HepG2 (cell line): Measurements from ENCODE around the gene TARBP2. TPM values are rescaled to one million over a fixed set of nuclear protein-coding genes. Genes with fewer than 3 reads are reported as not detected.

ENCODE experiments used
- HDAC1 ChIP-seq: sonication (generic); formaldehyde crosslinking; IDR thresholded peaks from 2 replicates; pipeline ENCODE4 v1.5.1; 2020; ENCODE audit warnings: mild to moderate bottlenecking, missing genetic modification reagents
- HDAC2 ChIP-seq: sonication (generic); formaldehyde crosslinking; IDR thresholded peaks from 2 replicates; pipeline ENCODE4 v1.4.0; 2020; ENCODE audit warnings: missing genetic modification reagents
- HNRNPLL ChIP-seq: fragments of 200-400 bp; formaldehyde crosslinking; IDR thresholded peaks from 2 replicates; pipeline ENCODE4 v1.6.1; 2017; ENCODE audit warnings: mild to moderate bottlenecking, low read depth, low read length; ENCODE audit not compliant: poor library complexity, severe bottlenecking
- MED13 ChIP-seq: sonication (generic); formaldehyde crosslinking; IDR thresholded peaks from 2 replicates; pipeline ENCODE4 v1.5.0; 2020; ENCODE audit warnings: missing genetic modification reagents
- ZBTB39 ChIP-seq: sonication (generic); formaldehyde crosslinking; IDR thresholded peaks from 2 replicates; pipeline ENCODE4 v1.5.0; 2020; ENCODE audit warnings: missing genetic modification reagents
- polyA plus RNA-seq, 8 experiments: library from polyadenylated mRNA; depleted of rRNA in 3 of 8; stranded (reverse) in 7 of 8; unstranded in 1 of 8; fragments of >200 nt; fragmentation: Illumina TruSeq in 4 of 8; extraction: Trizol in 4 of 8; gene quantifications; 2 replicates each; pipeline versions ENCODE4 v1.2.1 to v1.2.3, GENCODE V29; 2011 to 2016; ENCODE audit warnings: low read depth in 4 of 8, missing spikeins in 1 of 8, mixed read lengths in 1 of 8; ENCODE audit not compliant: insufficient read depth in 1 of 8
- total RNA-seq, 5 experiments: library from RNA; depleted of rRNA; stranded (reverse); fragments of >200 nt; fragmentation: Illumina TruSeq; extraction: Trizol; gene quantifications; 2 replicates each; pipeline ENCODE4 v1.2.3, GENCODE V29; 2016; ENCODE audit warnings: low read depth in 1 of 5
- TF ChIP-seq, protein P1 (sequence below): sonication (generic); formaldehyde crosslinking; IDR thresholded peaks from 2 replicates; pipeline ENCODE4 v1.4.0; 2020; ENCODE audit warnings: low read depth, mild to moderate bottlenecking, missing genetic modification reagents
- TF ChIP-seq, protein P2 (sequence below), 2 experiments: fragments of 450-650 bp in 1 of 2; sonication (generic) in 1 of 2; formaldehyde crosslinking in 1 of 2; IDR thresholded peaks; 2 replicates each; pipeline versions ENCODE4 v1.6.1 to v1.8.0; 2016 to 2022; ENCODE audit warnings: antibody characterized with exemption in 1 of 2, mild to moderate bottlenecking in 1 of 2, missing genetic modification reagents in 1 of 2
- TF ChIP-seq, protein P3 (sequence below): IDR thresholded peaks from 2 replicates; pipeline ENCODE4 v1.6.1; 2016; ENCODE audit warnings: missing compliant biosample characterization, missing genetic modification reagents, borderline replicate concordance
- TF ChIP-seq, protein P4 (sequence below): sonication (generic); formaldehyde crosslinking; IDR thresholded peaks from 2 replicates; pipeline ENCODE4 v1.4.0; 2020; ENCODE audit warnings: missing genetic modification reagents

Gene TARBP2
- total and polyA plus RNA-seq, 2 of the 13 experiments (the other 11 are each of a cell fraction or from before 2014, with no cell fraction given), result 47.0 to 55.5 TPM

GRCh38 chr12:53538209-53538689, 37.2 kb downstream of the TARBP2 start (continued):
- TF ChIP-seq ZBTB39 (CRISPR knock-in tag), result no peak
- TF ChIP-seq, protein P1, sequence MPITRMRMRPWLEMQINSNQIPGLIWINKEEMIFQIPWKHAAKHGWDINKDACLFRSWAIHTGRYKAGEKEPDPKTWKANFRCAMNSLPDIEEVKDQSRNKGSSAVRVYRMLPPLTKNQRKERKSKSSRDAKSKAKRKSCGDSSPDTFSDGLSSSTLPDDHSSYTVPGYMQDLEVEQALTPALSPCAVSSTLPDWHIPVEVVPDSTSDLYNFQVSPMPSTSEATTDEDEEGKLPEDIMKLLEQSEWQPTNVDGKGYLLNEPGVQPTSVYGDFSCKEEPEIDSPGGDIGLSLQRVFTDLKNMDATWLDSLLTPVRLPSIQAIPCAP, result no peak
- no peak for TF ChIP-seq MED13 (CRISPR knock-in tag)
- TF ChIP-seq, protein P2, sequence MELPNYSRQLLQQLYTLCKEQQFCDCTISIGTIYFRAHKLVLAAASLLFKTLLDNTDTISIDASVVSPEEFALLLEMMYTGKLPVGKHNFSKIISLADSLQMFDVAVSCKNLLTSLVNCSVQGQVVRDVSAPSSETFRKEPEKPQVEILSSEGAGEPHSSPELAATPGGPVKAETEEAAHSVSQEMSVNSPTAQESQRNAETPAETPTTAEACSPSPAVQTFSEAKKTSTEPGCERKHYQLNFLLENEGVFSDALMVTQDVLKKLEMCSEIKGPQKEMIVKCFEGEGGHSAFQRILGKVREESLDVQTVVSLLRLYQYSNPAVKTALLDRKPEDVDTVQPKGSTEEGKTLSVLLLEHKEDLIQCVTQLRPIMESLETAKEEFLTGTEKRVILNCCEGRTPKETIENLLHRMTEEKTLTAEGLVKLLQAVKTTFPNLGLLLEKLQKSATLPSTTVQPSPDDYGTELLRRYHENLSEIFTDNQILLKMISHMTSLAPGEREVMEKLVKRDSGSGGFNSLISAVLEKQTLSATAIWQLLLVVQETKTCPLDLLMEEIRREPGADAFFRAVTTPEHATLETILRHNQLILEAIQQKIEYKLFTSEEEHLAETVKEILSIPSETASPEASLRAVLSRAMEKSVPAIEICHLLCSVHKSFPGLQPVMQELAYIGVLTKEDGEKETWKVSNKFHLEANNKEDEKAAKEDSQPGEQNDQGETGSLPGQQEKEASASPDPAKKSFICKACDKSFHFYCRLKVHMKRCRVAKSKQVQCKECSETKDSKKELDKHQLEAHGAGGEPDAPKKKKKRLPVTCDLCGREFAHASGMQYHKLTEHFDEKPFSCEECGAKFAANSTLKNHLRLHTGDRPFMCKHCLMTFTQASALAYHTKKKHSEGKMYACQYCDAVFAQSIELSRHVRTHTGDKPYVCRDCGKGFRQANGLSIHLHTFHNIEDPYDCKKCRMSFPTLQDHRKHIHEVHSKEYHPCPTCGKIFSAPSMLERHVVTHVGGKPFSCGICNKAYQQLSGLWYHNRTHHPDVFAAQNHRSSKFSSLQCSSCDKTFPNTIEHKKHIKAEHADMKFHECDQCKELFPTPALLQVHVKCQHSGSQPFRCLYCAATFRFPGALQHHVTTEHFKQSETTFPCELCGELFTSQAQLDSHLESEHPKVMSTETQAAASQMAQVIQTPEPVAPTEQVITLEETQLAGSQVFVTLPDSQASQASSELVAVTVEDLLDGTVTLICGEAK (IDR thresholded peaks at IDR 0.05), result no peak
- TF ChIP-seq, protein P2 (CRISPR knock-in tag; IDR thresholded peaks at IDR 0.05), result peak; percentile 24; the same call in 1 of the 2 replicates
- TF ChIP-seq HDAC2 (CRISPR knock-in tag), result peak; percentile 89
- TF ChIP-seq HNRNPLL, result no peak
- TF ChIP-seq, protein P3, sequence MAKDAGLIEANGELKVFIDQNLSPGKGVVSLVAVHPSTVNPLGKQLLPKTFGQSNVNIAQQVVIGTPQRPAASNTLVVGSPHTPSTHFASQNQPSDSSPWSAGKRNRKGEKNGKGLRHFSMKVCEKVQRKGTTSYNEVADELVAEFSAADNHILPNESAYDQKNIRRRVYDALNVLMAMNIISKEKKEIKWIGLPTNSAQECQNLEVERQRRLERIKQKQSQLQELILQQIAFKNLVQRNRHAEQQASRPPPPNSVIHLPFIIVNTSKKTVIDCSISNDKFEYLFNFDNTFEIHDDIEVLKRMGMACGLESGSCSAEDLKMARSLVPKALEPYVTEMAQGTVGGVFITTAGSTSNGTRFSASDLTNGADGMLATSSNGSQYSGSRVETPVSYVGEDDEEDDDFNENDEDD (CRISPR knock-in tag), result no peak
- TF ChIP-seq, protein P4, sequence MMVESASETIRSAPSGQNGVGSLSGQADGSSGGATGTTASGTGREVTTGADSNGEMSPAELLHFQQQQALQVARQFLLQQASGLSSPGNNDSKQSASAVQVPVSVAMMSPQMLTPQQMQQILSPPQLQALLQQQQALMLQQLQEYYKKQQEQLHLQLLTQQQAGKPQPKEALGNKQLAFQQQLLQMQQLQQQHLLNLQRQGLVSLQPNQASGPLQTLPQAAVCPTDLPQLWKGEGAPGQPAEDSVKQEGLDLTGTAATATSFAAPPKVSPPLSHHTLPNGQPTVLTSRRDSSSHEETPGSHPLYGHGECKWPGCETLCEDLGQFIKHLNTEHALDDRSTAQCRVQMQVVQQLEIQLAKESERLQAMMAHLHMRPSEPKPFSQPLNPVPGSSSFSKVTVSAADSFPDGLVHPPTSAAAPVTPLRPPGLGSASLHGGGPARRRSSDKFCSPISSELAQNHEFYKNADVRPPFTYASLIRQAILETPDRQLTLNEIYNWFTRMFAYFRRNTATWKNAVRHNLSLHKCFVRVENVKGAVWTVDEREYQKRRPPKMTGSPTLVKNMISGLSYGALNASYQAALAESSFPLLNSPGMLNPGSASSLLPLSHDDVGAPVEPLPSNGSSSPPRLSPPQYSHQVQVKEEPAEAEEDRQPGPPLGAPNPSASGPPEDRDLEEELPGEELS (CRISPR knock-in tag), result peak; percentile 79
- TF ChIP-seq HDAC1 (CRISPR knock-in tag), result peak; percentile 78; the same call in 1 of the 2 replicates
